Common myeloid progenitor, CD34-positive (primary cell): Measurements from ENCODE around the gene SCCPDH.

Experiments
- CTCF ChIA-PET: fragments of 350-600 bp; sonication (Branson Sonifier 250); formaldehyde crosslinking; loops from one replicate; lab custom pipeline; 2021; ENCODE audit warnings: antibody characterized with exemption; lab: Charles Lee
- POLR2A ChIA-PET: fragments of 350-600 bp; sonication (Branson Sonifier 250); formaldehyde crosslinking; loops from one replicate; lab custom pipeline; 2021; ENCODE audit warnings: antibody characterized with exemption; lab: Charles Lee
- DNase-seq, 3 donors: peaks; one replicate each; pipeline versions ENCODE4 v3.0.0 to v3.0.0-alpha.2; 2013
- H3K27ac ChIP-seq, 2 experiments: 1 replicate in 1 of 2; 2 replicates in 1 of 2; pipeline ENCODE4 v1.7.0; 2013; ENCODE audit warnings: inconsistent platforms in 2 of 2, low read length in 2 of 2, mild to moderate bottlenecking in 2 of 2, low read depth in 1 of 2, moderate library complexity in 1 of 2; ENCODE audit not compliant: severe bottlenecking in 2 of 2, insufficient read depth in 1 of 2, poor library complexity in 1 of 2
- H3K27me3 ChIP-seq, 5 experiments: replicated peaks in 2 of 5; 1 replicate in 3 of 5; 2 replicates in 2 of 5; pipeline versions ENCODE4 v1.6.1 to v1.7.0; 2013; ENCODE audit warnings: low read length in 4 of 5, mild to moderate bottlenecking in 2 of 5, moderate library complexity in 2 of 5, inconsistent platforms in 1 of 5; ENCODE audit not compliant: insufficient read depth in 5 of 5, control insufficient read depth in 4 of 5
- H3K36me3 ChIP-seq, 4 experiments: 1 replicate in 2 of 4; 2 replicates in 2 of 4; pipeline versions ENCODE4 v1.6.1 to v1.7.0; 2013; ENCODE audit warnings: low read length in 3 of 4, control low read depth in 1 of 4, mild to moderate bottlenecking in 1 of 4; ENCODE audit not compliant: control insufficient read depth in 4 of 4, insufficient read depth in 4 of 4
- H3K4me1 ChIP-seq, 4 experiments: 1 replicate in 3 of 4; 2 replicates in 1 of 4; pipeline versions ENCODE4 v1.6.1 to v1.7.1; 2013; ENCODE audit warnings: low read length in 3 of 4, mild to moderate bottlenecking in 3 of 4, control low read depth in 1 of 4, inconsistent platforms in 1 of 4, moderate library complexity in 1 of 4; ENCODE audit not compliant: control insufficient read depth in 4 of 4, insufficient read depth in 4 of 4; ENCODE audit errors: control extremely low read depth in 1 of 4
- H3K4me3 ChIP-seq, 7 experiments: 1 replicate in 4 of 7; 2 replicates in 3 of 7; pipeline versions ENCODE4 v1.5.1 to v1.7.0; 2013; ENCODE audit warnings: mild to moderate bottlenecking in 7 of 7, low read length in 6 of 7, moderate library complexity in 6 of 7, inconsistent platforms in 2 of 7, low read depth in 2 of 7, control low read depth in 1 of 7; ENCODE audit not compliant: insufficient read depth in 4 of 7, control insufficient read depth in 1 of 7; ENCODE audit errors: extremely low read depth in 1 of 7
- H3K9me3 ChIP-seq, 5 experiments: 1 replicate in 4 of 5; 2 replicates in 1 of 5; pipeline versions ENCODE4 v1.6.1 to v1.7.1; 2013; ENCODE audit warnings: low read length in 4 of 5, mild to moderate bottlenecking in 2 of 5, inconsistent platforms in 1 of 5, low read depth in 1 of 5, moderate library complexity in 1 of 5; ENCODE audit not compliant: control insufficient read depth in 4 of 5, insufficient read depth in 2 of 5; ENCODE audit errors: control extremely low read depth in 1 of 5
- WGBS: methylation state at CpG from one replicate; pipeline ENCODE4 v1.1.5; 2013; ENCODE audit not compliant: insufficient coverage; 5-methylcytosine and 5-hydroxymethylcytosine counted together

SCCPDH gene

GRCh38 chr1:246815693-246816270 lies 91.6 kb downstream of the SCCPDH start:
- no peaks in the 10 kb centered on the region for H3K36me3 ChIP-seq
- 18% methylated on average over 5 of the region's 11 CpGs for WGBS
- CTCF ChIA-PET = no interaction called here

More at GRCh38 chr1:246815693-246816270, 91.6 kb downstream of the SCCPDH start:
- H3K4me1 ChIP-seq = peaks cover 3 to 19% (median 15%) of the 10 kb centered on the region in 4 experiments
- peak; percentile 38 to 91 (median 84) for DNase-seq
- H3K27ac ChIP-seq = no peak overlapping the region
- no peaks in the 10 kb centered on the region for H3K9me3 ChIP-seq
- H3K4me3 ChIP-seq = peak overlapping the region in 2 of 7 experiments; percentile 7 to 39
- POLR2A ChIA-PET = interaction anchor here (0.8 kb wide), 1 partner anchor 27 kb away, joined by 3 read pairs; no protein-coding TSS in a partner anchor
- no peaks in the 10 kb centered on the region for H3K27me3 ChIP-seq
